HG03432 (cell line): ENCODE measurements around the gene LRRC41.
"Not testable (repeated sequence)": the region's sequence is repeated elsewhere in the genome, so short reads cannot be mapped to it uniquely, and the experiment has no call there.

Source experiments
- ATAC-seq: cut with Tn5 transposase; IDR thresholded peaks from one replicate; pipeline ENCODE4 v1.9.1; 2021; ENCODE audit warnings: mild to moderate bottlenecking, moderate library complexity; ENCODE audit not compliant: unreplicated experiment

Gene LRRC41, protein sequence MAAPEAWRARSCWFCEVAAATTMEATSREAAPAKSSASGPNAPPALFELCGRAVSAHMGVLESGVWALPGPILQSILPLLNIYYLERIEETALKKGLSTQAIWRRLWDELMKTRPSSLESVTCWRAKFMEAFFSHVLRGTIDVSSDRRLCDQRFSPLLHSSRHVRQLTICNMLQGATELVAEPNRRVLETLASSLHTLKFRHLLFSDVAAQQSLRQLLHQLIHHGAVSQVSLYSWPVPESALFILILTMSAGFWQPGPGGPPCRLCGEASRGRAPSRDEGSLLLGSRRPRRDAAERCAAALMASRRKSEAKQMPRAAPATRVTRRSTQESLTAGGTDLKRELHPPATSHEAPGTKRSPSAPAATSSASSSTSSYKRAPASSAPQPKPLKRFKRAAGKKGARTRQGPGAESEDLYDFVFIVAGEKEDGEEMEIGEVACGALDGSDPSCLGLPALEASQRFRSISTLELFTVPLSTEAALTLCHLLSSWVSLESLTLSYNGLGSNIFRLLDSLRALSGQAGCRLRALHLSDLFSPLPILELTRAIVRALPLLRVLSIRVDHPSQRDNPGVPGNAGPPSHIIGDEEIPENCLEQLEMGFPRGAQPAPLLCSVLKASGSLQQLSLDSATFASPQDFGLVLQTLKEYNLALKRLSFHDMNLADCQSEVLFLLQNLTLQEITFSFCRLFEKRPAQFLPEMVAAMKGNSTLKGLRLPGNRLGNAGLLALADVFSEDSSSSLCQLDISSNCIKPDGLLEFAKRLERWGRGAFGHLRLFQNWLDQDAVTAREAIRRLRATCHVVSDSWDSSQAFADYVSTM

DNA sequence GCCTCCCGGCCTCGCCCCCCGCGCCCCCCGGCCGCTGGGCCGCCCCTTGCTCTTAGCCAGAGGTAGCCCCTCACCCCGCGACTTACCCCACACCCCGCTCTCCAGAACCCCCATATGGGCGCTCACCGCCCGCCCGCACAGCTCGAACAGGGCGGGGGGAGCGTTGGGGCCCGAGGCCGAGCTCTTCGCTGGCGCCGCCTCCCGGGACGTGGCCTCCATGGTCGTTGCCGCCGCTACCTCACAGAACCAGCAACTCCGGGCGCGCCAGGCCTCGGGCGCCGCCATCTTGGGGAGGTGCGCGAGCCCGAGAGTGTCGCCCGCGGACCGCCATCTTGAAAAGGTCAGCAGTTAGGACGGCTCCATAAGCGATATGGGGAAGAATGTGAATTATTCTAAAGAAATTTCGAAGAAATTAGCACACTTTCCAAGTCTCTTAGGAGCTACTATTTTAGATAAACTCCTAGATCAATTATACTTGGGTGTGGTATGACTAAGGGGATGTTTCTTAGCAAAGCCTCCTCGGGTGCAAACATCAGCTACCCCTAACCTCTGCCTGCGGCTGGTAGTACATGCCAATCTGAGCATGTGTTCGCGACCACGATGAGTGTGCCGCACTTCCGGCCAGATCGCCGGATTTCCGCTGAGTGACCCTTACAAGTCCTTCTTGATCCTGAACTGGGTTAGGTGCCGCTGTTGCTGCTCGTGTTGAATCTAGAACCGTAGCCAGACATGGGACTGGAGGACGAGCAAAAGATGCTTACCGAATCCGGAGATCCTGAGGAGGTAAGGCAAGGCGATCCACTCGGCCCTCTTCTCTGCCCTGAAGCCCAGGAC lies at the start of gene LRRC41, which contains the start of gene UQCRH:
TSS of gene LRRC41 (minus strand) at position 579 of the 834 bp plus-strand sequence. CDS start at position 285, 294 bp downstream.
TSS of gene UQCRH (plus strand) at position 661 of the 834 bp plus-strand sequence. CDS start at position 730, 69 bp downstream.
- peak; percentile 84 for ATAC-seq

DNA sequence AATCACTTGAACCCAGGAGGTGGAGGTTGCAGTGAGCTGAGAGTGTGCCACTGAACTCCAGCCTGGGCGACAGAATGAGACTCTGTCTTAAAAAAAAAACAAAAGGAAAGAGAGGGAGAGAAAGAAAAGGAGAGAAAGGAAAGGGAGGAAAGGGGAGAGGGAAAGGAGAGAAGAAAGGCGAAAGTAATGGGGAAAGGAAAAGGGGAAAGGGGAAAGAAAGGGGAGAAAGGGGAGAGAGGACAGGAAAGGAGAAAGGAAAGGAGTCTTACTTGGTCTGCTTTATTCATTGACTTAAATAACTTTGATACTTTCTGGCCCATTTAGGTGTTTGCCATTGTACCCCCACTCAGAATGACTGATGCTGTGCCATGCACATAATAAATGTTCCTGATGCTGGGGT lies 48.9 kb upstream of the LRRC41 start:
- ATAC-seq, result no peak

DNA sequence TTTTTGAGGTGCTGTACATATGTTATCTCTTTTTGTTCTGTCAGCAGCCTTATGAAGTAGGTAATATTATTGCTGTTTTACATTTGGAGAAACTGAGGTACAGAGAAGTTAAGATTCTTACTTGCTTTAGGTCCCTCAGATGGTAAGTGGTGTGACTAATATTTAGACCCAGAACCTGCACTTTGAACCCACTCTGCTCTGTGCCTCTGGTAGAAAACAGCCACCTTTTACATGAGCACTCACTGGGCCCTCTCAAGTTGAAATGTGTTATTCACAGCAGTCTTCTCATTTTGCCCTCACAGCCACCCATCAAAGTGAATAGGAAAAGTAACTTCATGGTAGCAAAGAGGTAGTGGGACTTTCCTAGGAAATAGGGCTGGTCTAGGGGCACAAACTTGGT lies 41.9 kb upstream of the LRRC41 start:
- no peak for ATAC-seq

DNA sequence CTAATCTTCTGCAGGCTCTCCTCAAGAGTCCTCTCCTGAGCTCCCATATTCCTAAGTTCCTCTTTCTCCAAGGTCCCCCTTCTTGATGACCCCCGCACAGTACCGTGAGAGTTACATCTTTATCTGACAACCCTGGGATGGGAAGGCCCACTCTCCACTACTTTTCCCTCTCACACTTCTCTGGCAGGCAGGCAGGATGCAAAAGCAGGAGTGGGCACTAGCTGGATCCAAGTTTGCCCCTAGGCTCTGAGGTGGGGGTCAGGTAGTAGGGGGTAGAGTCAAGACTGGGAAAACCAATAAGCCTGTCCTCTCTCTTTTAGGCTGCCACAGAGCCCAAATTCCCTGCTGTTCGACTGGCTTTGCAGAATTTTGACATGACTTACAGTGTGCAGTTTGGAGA lies 41.1 kb upstream of the LRRC41 start:
- no peak for ATAC-seq

DNA sequence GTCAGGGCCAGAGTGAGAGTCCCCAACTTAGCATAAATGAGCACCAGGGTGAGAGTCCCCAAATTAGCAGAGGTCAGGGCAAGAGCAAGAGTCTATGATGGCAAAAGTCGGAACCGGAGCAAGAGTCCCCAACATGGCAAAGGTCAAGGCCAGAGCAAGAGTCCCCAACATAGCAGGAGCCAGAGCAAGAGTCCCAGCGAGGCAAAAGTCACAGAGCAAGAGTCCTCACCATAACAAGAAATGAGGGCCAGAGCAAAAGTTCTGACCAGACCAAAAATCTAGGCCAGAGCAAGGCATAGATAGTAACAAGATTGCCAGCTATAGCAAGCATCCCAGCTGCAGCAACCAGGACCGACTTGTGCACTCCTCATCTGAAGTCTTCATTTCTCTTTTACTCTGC lies 40.3 kb upstream of the LRRC41 start:
- no peak for ATAC-seq

DNA sequence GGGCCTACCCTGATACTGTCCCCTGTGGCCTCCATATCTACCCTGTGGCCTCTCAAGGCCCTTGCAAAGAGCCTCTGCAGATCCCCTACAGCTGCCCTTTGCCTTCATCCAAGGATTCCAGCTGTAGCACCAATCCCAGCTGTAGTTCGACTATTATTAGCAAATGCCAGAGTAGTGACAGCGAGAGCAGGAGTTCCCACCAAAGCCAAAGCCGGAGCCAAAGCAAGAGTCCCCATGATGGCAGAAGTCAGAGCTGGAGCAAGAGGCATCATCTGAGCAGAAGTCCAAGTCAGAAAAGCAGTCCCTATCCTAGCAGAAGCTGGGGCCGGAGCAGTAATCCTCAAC lies 39.9 kb upstream of the LRRC41 start:
- no peak for ATAC-seq

DNA sequence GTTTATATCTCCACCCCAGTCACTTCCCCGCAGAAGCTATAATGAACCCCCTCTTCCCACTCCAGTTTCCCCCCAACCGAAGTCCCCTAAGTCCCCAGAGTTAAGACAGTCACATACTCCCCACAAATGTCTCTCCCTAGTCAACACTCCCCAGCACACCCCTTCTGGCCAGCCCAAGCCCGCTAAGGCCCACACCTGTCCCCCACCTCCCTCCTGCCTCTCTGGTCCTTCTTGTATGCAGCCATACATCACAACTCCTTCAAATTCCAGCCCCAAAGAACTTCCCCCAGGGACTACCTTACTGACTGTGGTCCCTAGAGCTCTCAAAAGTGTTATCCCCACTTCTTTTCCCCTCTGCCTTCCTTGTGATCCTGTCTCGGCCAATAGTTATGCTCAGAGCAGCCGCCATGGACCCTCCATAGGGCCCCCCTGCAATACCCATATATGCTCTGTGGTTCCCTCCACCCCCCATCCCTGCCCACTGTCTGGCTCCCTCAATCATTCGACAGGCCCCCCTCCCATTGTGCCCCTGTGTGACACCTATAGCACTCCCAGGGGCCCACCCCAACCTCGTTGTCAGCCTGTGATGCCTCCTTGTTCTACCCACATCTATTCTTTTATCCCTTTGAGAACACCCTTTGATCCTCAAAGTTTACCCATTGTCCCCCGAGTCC lies 39.4 kb upstream of the LRRC41 start:
- no peak for ATAC-seq

DNA sequence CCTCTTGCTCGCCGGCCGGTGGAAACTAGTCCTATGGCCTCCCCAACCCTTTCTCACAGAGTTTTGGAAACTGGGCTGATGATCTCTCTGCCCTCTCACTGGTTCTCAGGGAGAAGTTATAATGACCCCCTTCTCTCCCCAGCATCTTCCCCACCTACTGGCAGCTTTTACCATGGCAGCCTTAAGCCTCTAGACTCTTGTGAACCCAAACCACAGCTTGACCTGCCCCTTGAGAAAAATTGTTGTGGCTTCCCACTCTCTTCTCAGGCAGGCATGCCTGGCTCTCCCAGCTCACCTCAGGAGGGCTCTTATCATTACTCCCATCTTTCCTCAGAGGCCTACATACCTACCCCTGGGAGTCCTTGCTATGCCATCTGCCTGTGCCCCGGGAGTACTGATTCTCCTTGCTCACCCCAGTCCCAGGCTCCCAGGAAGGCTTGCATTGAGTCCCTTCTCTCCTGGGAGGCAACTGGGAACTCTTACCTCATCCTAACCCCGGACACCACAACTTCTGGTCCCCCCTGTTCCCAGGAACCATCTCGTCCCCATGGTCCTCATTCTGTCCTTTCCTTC lies 38.8 kb upstream of the LRRC41 start:
- ATAC-seq, result peak; percentile 27

DNA sequence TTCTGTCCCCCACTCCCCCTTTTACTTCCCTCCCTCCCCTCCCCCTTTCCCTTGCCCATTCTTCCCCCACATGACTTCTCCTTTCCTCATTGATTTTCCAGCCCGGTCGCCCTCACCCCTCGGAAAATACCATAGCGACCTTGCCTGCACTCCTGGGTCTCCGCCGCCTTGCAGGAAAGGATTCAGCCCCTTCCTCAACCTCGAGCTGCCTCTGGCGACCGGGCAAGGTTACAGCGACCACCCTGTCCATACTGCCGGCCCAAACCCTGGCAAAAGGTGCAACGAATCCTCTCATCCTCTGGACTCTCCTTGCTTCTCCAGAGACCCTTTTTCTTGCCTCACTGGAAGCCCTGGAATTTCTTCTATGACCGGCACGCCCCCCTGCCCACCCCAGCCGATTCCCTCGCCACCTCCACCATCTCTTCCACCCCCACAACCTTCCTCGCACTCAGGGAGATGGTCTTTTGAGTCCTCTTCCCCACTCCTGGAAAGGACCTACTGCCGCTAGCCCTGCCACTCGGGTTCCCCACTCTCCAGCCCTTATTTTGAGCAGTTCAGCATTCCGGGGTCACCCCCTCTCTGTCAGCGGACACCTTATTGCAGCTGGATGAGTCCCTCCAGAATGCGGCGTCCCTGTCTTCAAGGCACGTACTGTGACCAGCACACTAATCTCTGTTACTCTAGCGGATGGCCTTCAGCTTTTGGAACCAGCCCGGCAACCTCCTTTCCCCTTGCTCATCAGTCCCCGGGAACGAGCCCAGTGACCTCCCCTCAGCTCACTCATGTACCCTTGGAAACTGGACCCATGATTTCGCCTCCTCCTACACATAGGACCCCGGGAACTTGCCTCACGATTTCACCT lies 38.0 kb upstream of the LRRC41 start:
- no peak for ATAC-seq

DNA sequence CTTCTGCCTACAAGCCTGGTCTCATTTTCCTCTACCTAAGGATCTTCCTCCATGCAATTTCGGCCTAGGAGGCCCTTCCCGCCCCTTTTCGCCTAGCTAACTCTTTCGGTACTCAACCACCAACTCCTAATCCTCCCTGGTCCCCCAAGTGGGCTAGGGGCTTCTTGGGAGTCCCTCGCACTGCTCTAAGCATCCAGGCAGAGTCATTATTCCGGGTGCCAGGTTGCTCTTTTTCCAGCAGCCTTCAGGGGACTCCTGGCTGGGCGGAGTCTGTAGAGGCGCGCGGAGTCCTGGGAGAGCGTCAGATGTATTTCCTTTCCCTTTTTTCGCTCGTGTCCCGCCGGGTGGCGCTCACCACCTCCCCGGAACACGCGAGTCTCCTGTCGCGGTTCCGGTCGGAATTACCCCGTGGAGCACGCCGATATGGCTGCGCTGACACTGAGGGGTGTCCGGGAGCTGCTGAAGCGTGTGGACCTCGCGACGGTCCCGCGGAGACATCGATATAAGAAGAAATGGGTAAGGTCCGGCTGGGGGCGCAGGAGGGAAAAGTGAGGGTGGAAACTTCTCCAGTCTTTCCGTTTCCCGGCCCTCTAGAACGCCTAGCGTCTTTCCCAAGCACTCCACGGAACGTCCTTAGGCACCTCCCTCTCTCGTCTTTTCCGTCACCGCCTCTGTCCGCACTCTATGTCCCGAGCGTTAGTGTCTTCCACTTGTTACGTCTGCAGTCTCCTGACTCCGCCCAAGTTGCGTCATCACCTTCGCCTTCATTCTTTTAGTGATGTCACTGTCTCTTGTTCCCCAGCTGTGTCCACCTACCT lies 37.2 kb upstream of the LRRC41 start, which contains the start of gene NSUN4:
TSS of gene NSUN4 (plus strand) at position 404 of the 818 bp plus-strand sequence. CDS start at position 424, 20 bp downstream.
- peak; percentile 87 for ATAC-seq

DNA sequence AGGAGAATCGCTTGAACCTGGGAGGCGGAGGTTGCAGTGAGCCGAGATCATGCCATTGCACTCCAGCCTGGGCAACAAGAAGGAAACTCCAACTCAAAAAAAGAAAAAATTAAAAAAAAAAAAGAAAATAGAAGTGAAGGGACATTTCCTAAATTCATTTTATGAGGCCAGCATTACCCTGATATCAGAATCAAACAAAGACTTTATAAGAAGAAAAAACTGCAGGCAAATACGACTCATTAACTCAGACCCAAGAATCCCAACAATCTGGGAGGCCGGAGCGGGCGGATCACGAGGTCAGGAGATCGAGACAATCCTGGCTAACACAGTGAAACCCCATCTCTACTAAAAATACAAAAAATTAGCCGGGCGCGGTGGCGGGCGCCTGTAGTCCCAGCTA lies 34.0 kb upstream of the LRRC41 start:
- not testable (repeated sequence) for ATAC-seq

DNA sequence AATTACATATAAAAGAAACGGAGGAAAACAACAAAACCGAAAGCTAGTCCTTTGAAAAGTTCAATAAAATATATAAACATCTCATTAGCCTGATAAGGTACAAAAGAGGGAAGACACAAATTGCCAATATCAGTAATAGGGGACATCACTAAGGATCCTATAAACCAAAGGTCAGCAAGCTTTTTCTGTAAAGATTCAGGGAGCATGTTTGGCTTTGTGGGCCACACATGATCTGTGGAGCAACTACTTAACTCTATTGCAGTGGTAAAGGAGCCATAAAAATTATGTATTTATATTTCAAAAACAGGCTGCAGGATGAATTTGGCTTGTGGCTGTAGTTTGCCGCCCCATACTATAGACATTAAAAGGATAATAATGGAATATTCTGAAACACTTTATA lies 31.7 kb upstream of the LRRC41 start:
- no peak for ATAC-seq

DNA sequence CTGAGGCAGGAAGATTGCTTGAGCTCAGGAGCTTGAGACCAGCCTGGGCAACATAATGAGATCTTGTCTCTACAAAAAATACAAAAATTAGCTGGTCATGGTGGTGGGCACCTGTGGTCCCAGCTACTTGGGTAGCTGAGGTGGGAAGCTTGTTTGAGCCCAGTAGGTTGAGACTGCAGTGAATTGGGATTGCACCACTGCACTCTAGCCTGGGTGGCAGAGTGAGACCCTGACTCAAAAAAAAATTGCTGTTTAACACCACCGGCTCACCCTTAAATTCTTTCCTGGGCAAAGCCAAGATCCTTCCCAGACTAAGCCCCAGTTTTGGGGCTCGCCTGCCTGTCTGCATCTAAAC lies 30.6 kb upstream of the LRRC41 start:
- ATAC-seq, result no peak

DNA sequence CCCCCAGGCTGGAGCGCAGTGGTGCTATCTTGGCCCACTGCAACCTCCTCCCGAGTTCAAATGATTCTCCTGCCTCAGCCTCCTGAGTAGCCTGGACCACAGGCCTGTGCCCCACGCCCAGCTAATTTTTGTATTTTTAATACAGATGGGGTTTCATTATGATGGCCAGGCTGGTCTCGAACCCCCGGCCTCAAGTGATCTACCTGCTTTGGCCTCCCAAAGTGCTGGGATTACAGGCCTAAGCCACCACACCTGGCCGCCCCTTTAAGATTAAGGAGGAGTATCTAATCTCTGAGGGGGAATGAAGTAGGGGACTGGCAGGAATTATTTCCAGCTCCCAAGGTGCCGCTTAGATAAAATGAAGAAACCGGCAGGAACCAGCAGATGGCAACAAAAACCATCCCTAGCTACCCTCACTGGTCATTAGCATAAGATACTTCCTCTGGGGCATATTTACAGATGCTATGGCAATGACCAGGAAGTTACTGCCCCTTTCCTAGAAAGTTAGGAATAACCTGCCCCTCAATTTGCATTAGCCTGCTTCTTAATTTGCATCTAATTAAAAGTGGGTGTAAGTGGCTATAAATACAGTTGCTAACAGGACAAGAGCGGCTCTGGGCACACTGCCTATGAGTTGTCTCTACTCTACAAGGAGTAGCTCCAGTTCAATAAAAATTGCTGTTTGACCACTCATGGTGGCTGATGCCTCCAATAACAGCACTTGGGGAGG lies 30.0 kb upstream of the LRRC41 start:
- ATAC-seq, result peak; percentile 58

DNA sequence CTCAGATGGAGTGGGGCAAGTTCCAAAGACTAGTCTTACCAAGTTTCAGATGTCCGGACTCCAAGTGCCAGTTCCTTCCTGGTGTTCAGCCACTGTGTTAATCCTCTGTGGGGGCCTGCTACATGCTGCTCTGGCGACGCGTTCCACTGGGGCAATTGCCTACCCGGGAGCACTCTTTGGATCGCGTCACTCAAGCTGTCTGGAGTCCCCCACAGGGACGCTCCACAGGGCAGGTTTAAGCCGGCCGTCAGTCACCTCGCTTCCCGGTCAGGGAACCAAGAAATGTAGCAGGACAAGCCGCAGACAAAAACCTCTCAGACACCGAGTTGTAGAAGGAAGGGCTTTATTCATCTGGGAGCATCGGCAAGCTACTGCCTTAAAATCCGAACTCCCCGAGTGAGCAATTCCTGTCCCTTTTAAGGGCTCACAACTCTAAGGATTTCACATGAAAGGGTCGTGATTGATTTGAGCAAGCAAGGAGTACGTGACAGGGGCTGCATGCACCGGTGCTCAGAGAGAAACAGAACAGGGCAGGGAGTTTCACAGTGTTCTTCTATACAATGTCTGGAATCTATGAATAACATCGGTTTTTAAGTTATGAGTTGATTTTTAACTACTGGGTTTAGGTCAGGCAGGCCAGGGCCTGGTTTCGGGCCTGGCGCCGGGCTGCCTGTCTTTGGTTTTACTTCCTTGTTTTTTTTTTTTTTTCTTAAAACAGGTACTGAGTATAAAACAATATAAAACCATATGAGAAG lies 28.5 kb upstream of the LRRC41 start:
- peak; percentile 48 for ATAC-seq

DNA sequence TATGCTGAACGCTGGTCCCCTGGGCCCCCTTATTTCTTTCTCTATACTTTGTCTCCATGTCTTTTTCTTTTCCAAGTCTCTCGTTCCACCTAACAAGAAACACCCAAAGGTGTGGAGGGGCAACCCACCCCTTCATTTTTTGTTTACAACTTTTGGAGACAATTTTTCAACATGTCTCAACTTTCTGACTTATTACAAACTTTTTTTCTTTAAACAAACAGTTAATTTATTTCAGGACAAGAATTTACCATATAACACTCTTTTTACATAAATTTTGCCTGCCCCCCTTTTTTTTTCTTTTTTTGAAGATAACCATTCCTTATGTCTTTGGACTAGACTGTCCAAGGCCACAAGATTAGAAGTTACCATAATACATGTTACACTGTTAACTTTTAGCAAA lies 27.0 kb upstream of the LRRC41 start:
- not testable (repeated sequence) for ATAC-seq

DNA sequence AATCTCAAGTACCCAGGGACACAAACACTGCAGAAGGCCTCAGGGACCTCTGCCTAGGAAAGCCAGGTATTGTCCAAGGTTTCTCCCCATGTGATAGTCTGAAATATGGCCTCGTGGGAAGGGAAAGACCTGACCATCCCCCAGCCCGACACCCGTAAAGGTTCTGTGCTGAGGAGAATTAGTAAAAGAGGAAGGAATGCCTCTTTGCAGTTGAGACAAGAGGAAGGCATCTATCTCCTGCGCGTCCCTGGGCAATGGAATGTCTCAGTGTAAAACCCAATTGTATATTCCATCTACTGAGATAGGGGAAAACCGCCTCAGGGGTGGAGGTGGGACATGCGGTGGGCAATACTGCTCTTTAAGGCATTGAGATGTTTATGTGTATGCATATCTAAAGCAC lies 26.4 kb upstream of the LRRC41 start:
- ATAC-seq, result not testable (repeated sequence)
